Measurements from ENCODE around the gene RNF111.

The RNF111 gene

GRCh38 chr15:59059076-59059597 lies 71.7 kb downstream of the RNF111 start:
- Mint-ChIP-seq H3K27me3 (no peaks in the 10 kb centered on the region), H3K4me3 (no peak overlapping the region), H3K27ac (no peak overlapping the region), H3K36me3 (ENCODE audit: low read depth) (peaks cover 48% of the 10 kb centered on the region), H3K4me1 (peaks cover 12% of the 10 kb centered on the region), H3K9me3 (no peaks in the 10 kb centered on the region)
- ATAC-seq: no peak
- no peak for DNase-seq

- H3K9me3 Mint-ChIP-seq: no peaks in the 10 kb centered on the region
- peaks cover 4% of the 10 kb centered on the region for H3K4me1 Mint-ChIP-seq
- H3K27ac Mint-ChIP-seq: no peak overlapping the region
- ATAC-seq (no peak), DNase-seq (no peak)
- no peaks in the 10 kb centered on the region for H3K27me3 Mint-ChIP-seq
- no peak overlapping the region for H3K4me3 Mint-ChIP-seq
- peaks cover 48% of the 10 kb centered on the region for H3K36me3 Mint-ChIP-seq (ENCODE audit: low read depth)
Measured at GRCh38 chr15:59060348-59060747, 72.9 kb downstream of the RNF111 start.

DNA sequence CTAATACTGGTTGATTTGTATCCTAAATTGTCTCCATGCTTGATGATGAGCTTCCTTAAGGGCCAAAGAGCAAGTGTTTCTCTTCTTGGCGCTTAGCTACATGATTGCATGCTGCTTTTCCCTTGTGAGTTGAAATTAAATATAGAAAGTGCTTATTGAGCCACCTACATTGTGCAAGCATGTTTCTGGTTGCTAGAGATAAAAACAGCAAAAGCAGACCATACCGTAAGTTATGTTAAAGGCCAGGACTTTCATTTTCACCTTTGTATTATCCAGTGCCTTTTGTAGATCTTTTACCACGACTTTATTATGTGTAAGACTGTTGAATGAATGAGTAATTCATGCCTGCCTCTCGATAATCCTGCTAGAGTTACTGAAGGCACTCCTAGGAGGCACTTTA lies 75.6 kb downstream of the RNF111 start:
- Mint-ChIP-seq H3K4me3 (no peak overlapping the region), H3K27ac (no peak overlapping the region), H3K27me3 (no peaks in the 10 kb centered on the region), H3K4me1 (peaks cover 4% of the 10 kb centered on the region), H3K36me3 (ENCODE audit: low read depth) (peaks cover 55% of the 10 kb centered on the region), H3K9me3 (no peaks in the 10 kb centered on the region)
- DNase-seq: no peak
- ATAC-seq: no peak

DNA sequence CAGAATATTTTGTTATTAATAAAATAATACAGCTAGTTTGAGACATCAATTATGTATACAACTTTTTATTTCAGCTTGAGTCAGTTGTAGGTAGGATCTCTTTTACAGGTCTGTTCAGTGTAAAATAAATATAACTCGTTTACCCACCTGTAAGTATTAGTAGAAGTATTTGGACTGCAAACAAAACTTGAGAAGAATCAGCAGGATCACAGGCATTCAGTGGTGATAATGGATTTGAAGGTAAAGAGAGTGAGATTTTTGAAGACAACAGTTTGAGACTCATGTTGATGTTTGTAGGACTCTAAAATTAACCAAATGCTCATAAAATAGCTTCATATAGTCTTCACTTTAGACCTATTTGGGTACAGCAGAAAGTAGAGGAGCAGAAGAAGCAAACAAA lies 82.0 kb downstream of the RNF111 start:
- H3K4me3 Mint-ChIP-seq: no peak overlapping the region
- no peak for DNase-seq
- H3K4me1 Mint-ChIP-seq: peaks cover 10% of the 10 kb centered on the region
- H3K27ac Mint-ChIP-seq: no peak overlapping the region
- H3K36me3 Mint-ChIP-seq (ENCODE audit: low read depth): peaks cover 56% of the 10 kb centered on the region
- H3K27me3 Mint-ChIP-seq: no peaks in the 10 kb centered on the region
- H3K9me3 Mint-ChIP-seq: no peaks in the 10 kb centered on the region
- no peak for ATAC-seq

DNA sequence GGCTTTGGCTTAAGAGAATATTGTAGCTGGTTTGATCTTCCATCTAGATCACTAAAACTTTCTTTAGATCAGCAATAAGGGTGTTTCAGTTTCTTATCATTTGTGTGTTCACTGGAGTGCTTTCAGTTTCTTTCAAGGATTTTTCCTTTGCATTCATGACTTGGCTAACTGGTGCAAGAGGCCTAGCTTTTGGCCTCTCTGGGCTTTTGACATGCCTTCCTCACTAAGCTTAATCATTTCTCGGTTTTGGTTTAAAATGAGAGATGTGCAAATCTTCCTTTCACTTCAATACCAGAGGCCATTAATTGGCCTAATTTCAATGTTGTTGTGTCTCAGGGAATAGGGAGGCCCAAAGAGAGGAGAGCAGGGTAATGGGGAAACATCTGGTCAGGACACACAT lies 87.1 kb downstream of the RNF111 start:
- Mint-ChIP-seq H3K27me3 (no peaks in the 10 kb centered on the region), H3K4me1 (peaks cover 15% of the 10 kb centered on the region), H3K9me3 (no peaks in the 10 kb centered on the region), H3K36me3 (ENCODE audit: low read depth) (peaks cover 45% of the 10 kb centered on the region), H3K27ac (peak overlapping the region; percentile 72), H3K4me3 (no peak overlapping the region)
- no peak for DNase-seq
- ATAC-seq: peak; percentile 46

GRCh38 chr15:59087731-59088130 lies 100.3 kb downstream of the RNF111 start:
- Mint-ChIP-seq H3K4me3 (no peak overlapping the region), H3K27ac (no peak overlapping the region), H3K4me1 (no peaks in the 10 kb centered on the region), H3K36me3 (ENCODE audit: low read depth) (peaks cover 21% of the 10 kb centered on the region), H3K27me3 (no peaks in the 10 kb centered on the region), H3K9me3 (no peaks in the 10 kb centered on the region)
- ATAC-seq (no peak), DNase-seq (no peak)

GRCh38 chr15:59094077-59094476 lies 106.6 kb downstream of the RNF111 start:
- DNase-seq: no peak
- peaks cover 37% of the 10 kb centered on the region for H3K36me3 Mint-ChIP-seq (ENCODE audit: low read depth)
- no peak for ATAC-seq
- H3K4me3 Mint-ChIP-seq: no peak overlapping the region
- peaks cover 11% of the 10 kb centered on the region for H3K4me1 Mint-ChIP-seq
- no peak overlapping the region for H3K27ac Mint-ChIP-seq
- H3K27me3 Mint-ChIP-seq: no peaks in the 10 kb centered on the region
- no peaks in the 10 kb centered on the region for H3K9me3 Mint-ChIP-seq

DNA sequence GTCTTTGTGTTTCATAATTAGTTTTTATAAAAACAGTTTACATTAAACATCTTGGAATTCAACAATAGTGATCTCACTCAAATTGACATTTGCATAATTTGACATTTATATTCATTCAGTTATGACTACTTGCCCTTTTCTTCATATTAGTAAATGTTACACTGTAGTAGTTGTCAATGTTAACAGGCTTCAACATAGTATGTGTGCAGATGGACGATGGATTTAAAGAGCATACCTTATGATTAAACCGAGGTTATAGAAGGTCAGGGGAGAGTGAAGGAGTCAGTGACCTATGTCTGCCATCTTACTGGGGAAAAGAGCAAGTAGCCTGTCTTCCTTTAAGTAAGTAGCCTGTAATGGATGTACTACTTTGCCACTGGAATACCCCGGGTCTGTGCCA lies 109.0 kb downstream of the RNF111 start:
- H3K4me1 Mint-ChIP-seq: peaks cover 14% of the 10 kb centered on the region
- no peak for DNase-seq
- ATAC-seq: peak; percentile 79
- peaks cover 30% of the 10 kb centered on the region for H3K36me3 Mint-ChIP-seq (ENCODE audit: low read depth)
- no peaks in the 10 kb centered on the region for H3K27me3 Mint-ChIP-seq
- no peak overlapping the region for H3K27ac Mint-ChIP-seq
- H3K9me3 Mint-ChIP-seq: no peaks in the 10 kb centered on the region
- no peak overlapping the region for H3K4me3 Mint-ChIP-seq

- Mint-ChIP-seq H3K36me3 (ENCODE audit: low read depth) (peaks cover 20% of the 10 kb centered on the region), H3K27ac (no peak overlapping the region), H3K9me3 (no peaks in the 10 kb centered on the region), H3K27me3 (no peaks in the 10 kb centered on the region), H3K4me3 (no peak overlapping the region), H3K4me1 (peaks cover 18% of the 10 kb centered on the region)
- DNase-seq: no peak
- ATAC-seq: no peak
Measured at GRCh38 chr15:59099162-59099685, 111.8 kb downstream of the RNF111 start.

DNA sequence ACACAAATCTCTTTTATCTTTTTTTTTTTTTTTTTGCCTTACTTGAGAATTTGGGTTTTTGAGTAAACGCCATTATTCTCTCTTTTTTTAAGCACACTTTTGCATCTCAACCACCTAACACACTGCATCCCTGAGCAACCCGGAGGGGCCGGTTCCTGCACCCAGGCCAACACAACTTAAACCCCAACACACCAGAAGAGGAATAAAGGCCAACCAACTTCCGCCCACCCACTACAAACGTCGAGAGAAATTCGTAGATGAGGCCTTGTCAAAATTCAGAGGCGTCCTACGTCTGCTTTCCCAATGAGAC lies 117.1 kb downstream of the RNF111 start:
- DNase-seq (no peak), ATAC-seq (peak; percentile 55)
- Mint-ChIP-seq H3K27ac (peak overlapping the region; percentile 91), H3K36me3 (ENCODE audit: low read depth) (peaks cover 19% of the 10 kb centered on the region), H3K9me3 (no peaks in the 10 kb centered on the region), H3K4me3 (peak overlapping the region; percentile 90), H3K27me3 (no peaks in the 10 kb centered on the region), H3K4me1 (peaks cover 18% of the 10 kb centered on the region)

- no peaks in the 10 kb centered on the region for H3K27me3 Mint-ChIP-seq
- peaks cover 18% of the 10 kb centered on the region for H3K4me1 Mint-ChIP-seq
- peaks cover 23% of the 10 kb centered on the region for H3K36me3 Mint-ChIP-seq (ENCODE audit: low read depth)
- no peaks in the 10 kb centered on the region for H3K9me3 Mint-ChIP-seq
- H3K27ac Mint-ChIP-seq: peak within 1 kb of the TSS; percentile 91
- DNase-seq: peak; percentile 80
- peak; percentile 99 for ATAC-seq
- H3K4me3 Mint-ChIP-seq: peak within 1 kb of the TSS; percentile 90
Measured at GRCh38 chr15:59104912-59105732, 117.7 kb downstream of the RNF111 start, which contains the start of gene CCNB2. CCNB2 (plus strand) TSS chr15:59105146; CDS start chr15:59105269, 123 bp downstream.

DNA sequence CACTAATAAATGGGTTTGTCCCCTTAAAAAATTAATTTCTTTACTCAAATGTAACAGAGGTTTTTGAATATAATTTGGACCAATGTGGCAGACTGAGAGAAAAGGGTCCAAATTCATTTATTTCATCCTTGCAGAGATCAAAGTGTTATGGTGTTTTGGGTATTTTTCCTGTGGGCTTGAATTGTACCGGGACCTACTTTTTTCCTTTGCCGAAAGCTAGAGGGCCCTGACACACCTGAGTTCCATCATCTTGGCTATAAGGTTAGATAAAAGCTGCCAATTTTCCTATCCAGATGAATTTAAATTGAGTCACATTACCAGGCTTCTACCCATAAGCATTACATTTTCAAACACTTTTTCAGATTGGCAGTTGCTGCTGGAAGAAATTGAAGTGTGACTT lies 118.4 kb downstream of the RNF111 start:
- peak overlapping the region; percentile 90 for H3K4me3 Mint-ChIP-seq
- H3K27ac Mint-ChIP-seq: peak overlapping the region; percentile 91
- no peaks in the 10 kb centered on the region for H3K27me3 Mint-ChIP-seq
- peaks cover 25% of the 10 kb centered on the region for H3K36me3 Mint-ChIP-seq (ENCODE audit: low read depth)
- no peaks in the 10 kb centered on the region for H3K9me3 Mint-ChIP-seq
- DNase-seq: no peak
- H3K4me1 Mint-ChIP-seq: peaks cover 18% of the 10 kb centered on the region
- no peak for ATAC-seq

- ATAC-seq (no peak), DNase-seq (no peak)
- Mint-ChIP-seq H3K9me3 (no peaks in the 10 kb centered on the region), H3K36me3 (ENCODE audit: low read depth) (peaks cover 48% of the 10 kb centered on the region), H3K4me1 (no peaks in the 10 kb centered on the region), H3K4me3 (no peak overlapping the region), H3K27me3 (no peaks in the 10 kb centered on the region), H3K27ac (no peak overlapping the region)
Measured at GRCh38 chr15:59111251-59111650, 123.8 kb downstream of the RNF111 start.

DNA sequence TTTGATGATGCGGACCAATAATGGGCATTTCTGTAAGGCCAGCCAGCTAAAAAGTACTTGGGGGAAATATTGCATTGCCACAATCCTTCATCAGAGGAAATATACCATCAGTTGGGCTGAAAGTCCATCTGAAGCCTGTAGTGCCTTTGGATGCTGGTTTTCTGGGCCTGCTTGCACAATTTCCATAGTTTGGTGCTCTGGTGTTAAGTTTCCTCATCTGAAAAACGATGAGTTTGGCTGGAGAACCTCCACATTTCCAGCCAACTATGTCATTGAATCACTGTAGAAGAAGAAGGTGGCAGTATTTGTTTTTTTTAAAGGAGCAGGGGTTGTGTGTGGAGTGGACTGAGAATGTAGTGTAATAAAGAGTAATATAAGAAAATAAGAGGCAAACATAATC lies 127.6 kb downstream of the RNF111 start:
- Mint-ChIP-seq H3K4me1 (no peaks in the 10 kb centered on the region), H3K36me3 (ENCODE audit: low read depth) (peaks cover 58% of the 10 kb centered on the region), H3K27me3 (no peaks in the 10 kb centered on the region)

DNA sequence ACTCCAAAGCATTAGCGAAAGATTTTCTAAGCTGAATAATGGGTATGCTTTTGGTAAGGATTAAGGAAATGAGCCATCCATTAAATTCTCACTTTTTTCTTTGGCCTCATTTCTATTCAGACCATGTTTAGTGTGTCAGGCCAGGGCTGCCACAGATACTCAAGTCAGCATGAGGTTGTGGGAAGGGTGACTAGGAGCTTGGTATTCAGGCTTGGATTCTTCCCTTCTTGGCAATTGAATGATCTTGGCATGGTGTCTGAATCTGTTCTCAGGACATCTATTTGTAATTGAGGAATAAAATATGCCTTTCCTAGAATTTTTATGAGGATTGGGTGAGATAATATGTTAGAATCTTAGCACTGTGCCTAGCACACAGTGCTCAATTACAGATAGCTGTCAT lies 128.7 kb downstream of the RNF111 start:
- Mint-ChIP-seq H3K27me3 (no peaks in the 10 kb centered on the region), H3K4me3 (no peak overlapping the region)

More for the DNA sequence above, 127.6 kb downstream of the RNF111 start:
- H3K4me3 Mint-ChIP-seq: no peak overlapping the region
- DNase-seq (no peak), ATAC-seq (no peak)
- H3K9me3 Mint-ChIP-seq: no peaks in the 10 kb centered on the region
- H3K27ac Mint-ChIP-seq: no peak overlapping the region

More for the DNA sequence above, 128.7 kb downstream of the RNF111 start:
- Mint-ChIP-seq H3K9me3 (no peaks in the 10 kb centered on the region), H3K36me3 (ENCODE audit: low read depth) (peaks cover 60% of the 10 kb centered on the region), H3K4me1 (no peaks in the 10 kb centered on the region), H3K27ac (no peak overlapping the region)
- ATAC-seq (no peak), DNase-seq (no peak)
